Glomerular visceral epithelial cell (primary cell): ENCODE results near the gene CD37.
A peak's percentile ranks its signal among the peaks of the same experiment; 100 is the strongest.
"Not testable (repeated sequence)": the region's sequence is repeated elsewhere in the genome, so short reads cannot be mapped to it uniquely, and the experiment has no call there.

Source experiments
- DNase-seq: peaks from one replicate; pipeline ENCODE4 v3.0.0-alpha.2; 2016; ENCODE audit errors: extremely low spot score

The CD37 gene

DNA sequence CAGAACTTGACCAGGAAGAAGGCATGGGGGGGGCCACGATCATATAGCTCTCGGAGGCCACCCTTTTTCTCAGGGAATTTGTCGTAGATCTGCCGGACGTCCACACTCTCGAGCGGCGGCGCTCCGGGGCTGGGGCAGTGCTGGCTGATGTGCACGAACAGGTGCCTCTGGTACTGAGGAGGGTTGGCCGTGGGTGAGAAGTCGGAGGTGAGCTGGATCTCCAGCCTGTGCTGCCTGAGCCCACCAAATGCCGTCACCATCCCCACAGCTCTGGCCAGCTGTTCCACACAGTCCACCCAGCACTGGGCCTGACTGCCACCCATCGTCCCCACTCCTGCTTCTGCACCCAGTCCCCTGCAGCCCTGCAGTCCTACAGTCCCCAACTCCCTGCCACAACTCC, 12.0 kb downstream of the CD37 start:
- DNase-seq = no peak

GRCh38 chr19:49347835-49348234, 12.6 kb downstream of the CD37 start:
- DNase-seq = peak; percentile 16

DNA sequence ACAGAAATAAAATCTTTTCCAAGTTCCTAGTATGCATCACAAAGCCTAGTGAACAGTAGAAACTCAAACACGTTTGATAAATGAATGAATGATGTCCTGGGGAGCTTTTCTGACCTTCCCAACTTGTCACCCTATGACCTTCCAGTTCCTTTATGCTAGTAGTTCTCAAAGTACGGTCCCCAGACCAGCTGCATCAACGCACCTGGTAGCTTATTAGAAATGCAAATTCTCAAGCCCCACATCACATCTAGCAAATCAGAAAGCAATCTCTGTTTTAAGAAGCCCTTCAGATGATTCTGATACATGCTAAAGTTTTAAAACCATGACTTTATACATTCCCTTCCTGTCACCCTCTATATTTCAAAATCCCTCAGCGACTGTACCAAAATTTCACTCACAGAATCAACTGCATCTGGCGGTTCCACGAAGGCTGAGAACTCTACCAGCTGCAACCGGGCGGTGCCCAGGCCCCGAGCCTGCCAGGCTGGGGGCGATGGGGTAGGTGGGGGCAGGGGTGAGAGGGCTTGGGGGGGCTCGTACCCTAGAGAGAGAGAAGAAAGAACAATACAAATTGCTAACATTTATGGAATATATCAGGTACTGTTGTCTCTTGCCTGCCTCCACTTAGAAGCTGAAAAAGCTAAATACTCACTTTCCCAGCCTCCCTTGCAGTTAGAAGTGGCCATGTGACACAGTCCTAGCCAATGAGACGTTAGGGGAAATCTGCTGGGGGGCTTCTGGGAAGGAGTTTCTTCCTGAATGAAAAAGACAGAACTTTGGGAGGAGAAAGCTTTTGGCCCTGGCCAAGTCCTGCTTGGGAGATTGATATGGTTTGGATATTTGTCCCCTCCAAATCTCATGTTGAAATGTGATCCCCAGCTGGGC, 13.3 kb downstream of the CD37 start:
- no peak for DNase-seq

GRCh38 chr19:49349567-49349966, 14.4 kb downstream of the CD37 start:
- no peak for DNase-seq

DNA sequence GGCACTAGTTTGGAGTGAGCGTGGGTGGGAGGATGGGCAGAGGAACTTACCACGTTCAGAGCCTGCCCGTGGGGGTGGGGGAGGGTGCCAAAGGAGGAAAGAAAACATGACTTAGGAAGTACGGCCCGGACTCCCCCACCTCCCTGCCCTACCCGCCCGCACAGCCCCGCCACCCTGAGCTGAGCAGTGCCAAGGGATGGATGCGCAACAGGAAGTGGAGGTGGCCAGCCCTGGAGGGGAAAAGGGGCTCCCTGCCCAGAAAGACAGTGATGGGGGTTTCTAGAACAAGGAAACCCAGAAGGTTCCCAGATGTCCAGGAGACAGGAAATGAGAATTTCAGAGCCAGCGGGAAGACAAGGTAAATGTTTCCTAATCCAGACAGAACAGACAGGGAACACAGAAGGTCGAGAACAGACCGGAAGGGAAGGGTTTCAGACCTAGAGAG, 20.7 kb downstream of the CD37 start:
- no peak for DNase-seq

- no peak for DNase-seq
Observed at GRCh38 chr19:49356382-49356781, 21.2 kb downstream of the CD37 start.

DNA sequence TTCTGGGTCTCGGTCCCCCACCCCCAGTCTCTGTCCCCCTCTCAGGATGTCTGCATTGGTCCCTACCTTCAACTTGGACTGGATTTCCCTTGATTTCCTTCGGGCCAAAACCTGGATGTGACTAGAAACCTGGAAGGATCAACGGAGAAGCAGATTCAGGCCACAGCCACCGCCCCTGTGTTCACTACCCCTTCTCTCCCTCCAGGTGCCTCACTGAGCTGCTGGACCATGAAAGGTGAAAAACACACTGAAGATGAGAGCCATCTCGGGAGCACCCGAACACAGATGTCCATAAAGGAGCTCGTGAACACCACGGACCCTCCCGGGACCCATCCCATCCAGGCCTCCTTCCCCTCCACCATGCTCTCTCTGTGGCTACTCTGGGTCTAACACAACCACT, 22.0 kb downstream of the CD37 start:
- no peak for DNase-seq

GRCh38 chr19:49359851-49360820, 24.9 kb downstream of the CD37 start:
- DNase-seq = no peak

GRCh38 chr19:49361438-49362047, 26.3 kb downstream of the CD37 start:
- DNase-seq = peak; percentile 81

DNA sequence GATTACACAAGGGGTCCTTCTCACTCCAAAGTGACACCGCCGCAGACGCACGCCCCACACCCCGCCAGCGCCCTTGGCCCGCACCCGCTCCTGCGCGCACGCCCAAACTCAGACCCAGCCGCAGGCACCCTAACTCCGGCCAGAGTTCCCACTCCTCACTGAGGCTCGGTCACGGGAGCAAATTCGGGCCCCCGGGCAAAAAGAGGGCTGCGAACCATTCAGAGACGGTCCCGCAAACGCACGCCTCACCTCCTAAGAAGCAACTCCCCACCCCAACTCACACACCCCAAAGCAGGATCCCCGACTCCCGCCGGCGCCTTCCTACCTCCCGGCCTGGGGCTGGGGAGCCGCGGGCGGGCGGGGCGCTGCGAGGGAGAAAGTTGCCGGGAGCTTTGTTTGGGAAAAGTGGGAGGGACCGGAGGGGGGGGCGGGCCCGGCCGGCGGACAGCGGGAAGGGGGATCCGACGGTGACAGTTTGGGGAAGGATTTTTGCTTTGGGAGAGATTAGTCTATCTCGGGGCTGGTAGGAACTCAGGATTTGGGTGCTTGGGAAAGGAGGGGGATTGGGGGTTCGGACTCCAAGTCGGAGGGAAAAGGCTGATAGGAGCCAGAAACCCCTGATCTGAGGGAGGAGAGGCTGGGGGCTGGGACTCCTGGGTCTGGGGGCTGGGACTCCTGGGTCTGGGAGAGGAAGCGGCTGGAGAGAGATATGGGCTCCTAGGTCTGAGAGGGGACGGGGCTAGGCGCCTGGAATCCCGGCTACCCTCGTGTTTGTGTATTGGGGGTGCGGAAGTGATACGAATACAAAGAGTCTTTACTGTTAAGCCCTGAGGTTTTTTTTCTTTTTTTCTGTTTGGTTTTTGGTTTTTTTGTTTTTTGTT, 27.1 kb downstream of the CD37 start, which contains the start of gene TEAD2:
Gene TEAD2, minus strand, starts transcription at position 369 of the 881 bp plus-strand sequence. CDS start 2,341 bp downstream, outside the sequence.
- DNase-seq = peak; percentile 68

DNA sequence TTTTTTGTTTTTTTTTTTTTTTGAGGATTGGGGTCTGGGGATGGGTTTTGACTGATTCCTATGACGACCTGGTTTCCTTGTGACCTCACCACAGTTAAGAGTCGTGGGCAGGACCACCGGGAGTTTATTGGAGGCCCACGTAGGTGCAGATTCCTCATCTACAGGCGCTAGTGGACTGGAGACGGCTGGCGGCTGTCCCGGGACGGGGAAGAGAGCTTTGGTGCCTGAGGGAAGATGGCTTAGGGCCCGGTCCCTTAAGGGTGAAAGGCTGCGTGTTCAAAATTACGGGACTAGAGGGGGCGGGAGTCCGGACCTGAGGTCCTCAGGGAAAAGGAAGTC, 27.7 kb downstream of the CD37 start:
- peak; percentile 37 for DNase-seq

DNA sequence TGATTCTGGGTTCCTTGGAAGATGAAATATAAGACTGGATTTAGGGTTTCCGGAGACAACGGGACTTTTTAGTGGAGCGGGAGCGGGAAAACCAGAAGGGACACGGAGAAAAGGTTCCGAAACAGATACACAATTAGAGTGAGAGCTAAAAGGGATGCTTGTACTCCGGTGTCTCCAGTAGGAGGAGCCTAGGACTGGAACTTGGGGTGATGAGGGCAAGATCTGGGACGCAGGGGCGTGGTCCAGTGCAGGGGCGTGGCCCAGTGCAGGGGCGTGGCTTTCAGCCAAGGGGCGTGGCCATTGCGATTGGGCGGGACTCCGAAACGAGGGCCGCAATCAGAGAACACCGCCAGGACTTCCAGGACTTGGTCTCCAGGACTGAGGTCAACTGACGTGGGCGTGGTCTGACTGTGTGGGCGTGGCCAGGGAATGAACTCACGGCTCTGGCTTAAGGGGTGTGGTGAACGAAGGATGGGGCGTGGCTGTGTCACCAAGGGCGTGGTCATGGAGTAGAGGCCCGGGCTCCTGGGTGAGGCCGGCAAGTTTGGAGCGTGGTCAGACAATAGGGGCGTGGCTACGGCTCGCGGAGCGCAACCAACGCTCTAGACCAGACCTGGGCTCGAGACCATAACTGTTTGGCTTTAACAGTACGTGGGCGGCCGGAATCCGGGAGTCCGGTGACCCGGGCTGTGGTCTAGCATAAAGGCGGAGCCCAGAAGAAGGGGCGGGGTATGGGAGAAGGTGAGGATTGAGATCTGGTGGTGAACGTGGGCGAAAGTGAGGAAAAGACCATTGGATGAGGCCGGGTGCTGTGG, 28.3 kb downstream of the CD37 start, which contains the start of gene DKKL1:
Gene DKKL1, plus strand, starts transcription at position 610 of the 815 bp plus-strand sequence. Its CDS starts 122 bp downstream, at position 732.
- DNase-seq = peak; percentile 99

- no peak for DNase-seq
Observed at GRCh38 chr19:49364083-49364737, 29.0 kb downstream of the CD37 start.

- no peak for DNase-seq
Observed at GRCh38 chr19:49366110-49366509, 30.9 kb downstream of the CD37 start.

GRCh38 chr19:49368711-49369358, 33.6 kb downstream of the CD37 start:
- DNase-seq = no peak

DNA sequence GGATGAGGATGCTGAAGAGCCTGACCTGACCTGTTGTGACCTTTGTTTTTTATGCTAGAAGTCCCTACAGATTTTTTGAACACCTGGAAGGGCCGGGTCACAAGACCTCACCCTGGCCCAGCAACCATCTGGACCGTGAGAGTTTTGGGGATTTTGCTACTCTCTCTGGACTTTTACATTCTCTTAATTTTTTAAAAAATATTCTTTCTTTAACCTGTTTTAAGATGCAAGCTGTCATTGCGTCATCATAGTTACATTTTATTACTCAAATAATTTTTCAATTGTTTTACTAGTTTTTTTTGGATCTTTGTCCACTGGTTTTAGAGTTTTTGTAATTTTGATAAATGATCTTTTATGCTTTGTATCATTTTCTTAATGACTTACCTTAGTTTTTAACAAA, 36.0 kb downstream of the CD37 start:
- DNase-seq = no peak

- not testable (repeated sequence) for DNase-seq
Observed at GRCh38 chr19:49373174-49373573, 38.0 kb downstream of the CD37 start.

- DNase-seq = no peak
Observed at GRCh38 chr19:49374665-49375434, 39.6 kb downstream of the CD37 start.
